Keratinocyte (primary cell): ENCODE data around the gene GNB1. TPM values are rescaled to one million over a fixed set of nuclear protein-coding genes. Genes with fewer than 3 reads are reported as not detected.

Experiments used
- DNase-seq: peaks from one replicate; pipeline ENCODE4 v3.0.0-alpha.2; 2011; ENCODE audit warnings: low read depth, missing footprints, low spot score
- FAIRE-seq: peaks from 2 replicates; lab custom pipeline; 2011; peaks lifted over from hg19 to GRCh38; lab: Jason Lieb, UNC
- H2AFZ ChIP-seq: 2 replicates; pipeline ENCODE4 v1.6.0; 2012; ENCODE audit warnings: low read length, control low read depth, inconsistent platforms; ENCODE audit not compliant: control insufficient read depth
- H3K27ac ChIP-seq: 2 replicates; pipeline ENCODE4 v1.5.1; 2011; ENCODE audit warnings: low read length; ENCODE audit not compliant: control insufficient read depth, insufficient read depth
- H3K27me3 ChIP-seq: 3 replicates; pipeline ENCODE4 v1.6.0; 2011; ENCODE audit warnings: low read length; ENCODE audit not compliant: control insufficient read depth, insufficient read depth; ENCODE audit errors: extremely low read depth
- H3K36me3 ChIP-seq, 2 experiments: 2 replicates in 1 of 2; 3 replicates in 1 of 2; pipeline ENCODE4 v1.5.1; 2011; ENCODE audit warnings: low read length in 2 of 2, mild to moderate bottlenecking in 1 of 2; ENCODE audit not compliant: control insufficient read depth in 2 of 2, insufficient read depth in 2 of 2; ENCODE audit errors: extremely low read depth in 1 of 2
- H3K4me1 ChIP-seq: 3 replicates; pipeline ENCODE4 v1.5.1; 2011; ENCODE audit warnings: low read length; ENCODE audit not compliant: control insufficient read depth, insufficient read depth; ENCODE audit errors: extremely low read depth
- H3K4me2 ChIP-seq: 3 replicates; pipeline ENCODE4 v1.6.0; 2011; ENCODE audit warnings: low read depth, low read length; ENCODE audit not compliant: control insufficient read depth, insufficient read depth; ENCODE audit errors: extremely low read depth
- H3K4me3 ChIP-seq, 3 experiments: fragments of 200-600 bp in 1 of 3; sonication (generic) in 1 of 3; 2 replicates in 2 of 3; 3 replicates in 1 of 3; pipeline ENCODE4 v1.5.1; 2011 to 2016; ENCODE audit warnings: low read length in 3 of 3, mild to moderate bottlenecking in 3 of 3, control low read depth in 2 of 3, inconsistent platforms in 1 of 3, low read depth in 1 of 3, mixed read lengths in 1 of 3, mixed run types in 1 of 3, moderate library complexity in 1 of 3; ENCODE audit not compliant: control insufficient read depth in 2 of 3, insufficient read depth in 2 of 3; ENCODE audit errors: extremely low read depth in 1 of 3
- H3K79me2 ChIP-seq: 2 replicates; pipeline ENCODE4 v1.6.0; 2012; ENCODE audit warnings: low read length; ENCODE audit not compliant: control insufficient read depth, insufficient read depth
- H3K9ac ChIP-seq: 3 replicates; pipeline ENCODE4 v1.6.0; 2011; ENCODE audit warnings: low read length; ENCODE audit not compliant: control insufficient read depth, insufficient read depth; ENCODE audit errors: extremely low read depth
- H3K9me1 ChIP-seq: 3 replicates; pipeline ENCODE4 v1.6.0; 2011; ENCODE audit warnings: low read length; ENCODE audit not compliant: control insufficient read depth, insufficient read depth; ENCODE audit errors: extremely low read depth
- H3K9me3 ChIP-seq: 2 replicates; pipeline ENCODE4 v1.5.1; 2012; ENCODE audit warnings: low read depth, low read length; ENCODE audit not compliant: control insufficient read depth
- H4K20me1 ChIP-seq: 3 replicates; pipeline ENCODE4 v1.6.0; 2011; ENCODE audit warnings: low read length; ENCODE audit not compliant: control insufficient read depth, insufficient read depth; ENCODE audit errors: extremely low read depth
- EZH2 ChIP-seq: IDR thresholded peaks from one replicate; pipeline ENCODE4 v1.6.1; 2012; ENCODE audit warnings: inconsistent platforms, mild to moderate bottlenecking, low read length, moderate library complexity
- dilution Hi-C: fragments of 300-500 bp; cut with MboI; formaldehyde crosslinking; loops from one replicate; pipeline ENCODE4 v1.7.0; 2020; ENCODE audit warnings: low sequenced_read_pairs; ENCODE audit not compliant: extremely low pct_ligation_motif_present
- polyA plus RNA-seq, 5 experiments: library from polyadenylated mRNA; depleted of rRNA in 3 of 5; stranded (reverse) in 3 of 5; stranded (forward) in 1 of 5; unstranded in 1 of 5; fragments of >200 nt; gene quantifications; 1 replicate in 1 of 5; 2 replicates in 3 of 5; 3 replicates in 1 of 5; pipeline versions ENCODE4 v1.2.1 to v1.2.3, GENCODE V29; 2011 to 2012; ENCODE audit warnings: missing spikeins in 2 of 5, low read depth in 1 of 5, low replicate concordance in 1 of 5
- TF ChIP-seq, protein P1 (sequence below), 3 experiments: IDR thresholded peaks in 1 of 3; conservative IDR thresholded peaks in 1 of 3; optimal IDR thresholded peaks in 1 of 3; 2 replicates in 2 of 3; 3 replicates in 1 of 3; pipeline versions ENCODE3 to v1.5.1; 2011; ENCODE audit warnings: low read length in 3 of 3, mild to moderate bottlenecking in 3 of 3, moderate library complexity in 2 of 3, control low read depth in 1 of 3, inconsistent platforms in 1 of 3; ENCODE audit not compliant: insufficient read depth in 2 of 3; ENCODE audit errors: extremely low read depth in 1 of 3

Gene GNB1
- polyA plus RNA-seq, 1 donor (not counting 4 experiments of a cell fraction or from before 2014, with no cell fraction given): 364 TPM

- FAIRE-seq: peak; percentile 63
- Histone ChIP-seq H3K4me3 (no peak overlapping the region), H3K36me3 (no peaks in the 10 kb centered on the region), H3K27me3 (peaks cover 12% of the 10 kb centered on the region), H3K79me2 (no peaks in the 10 kb centered on the region), H3K4me2 (no peak overlapping the region), H2AFZ (no peak overlapping the region), H3K9me3 (no peaks in the 10 kb centered on the region), H3K9ac (no peak overlapping the region), H4K20me1 (no peaks in the 10 kb centered on the region), H3K9me1 (no peaks in the 10 kb centered on the region), H3K4me1 (peaks cover 9% of the 10 kb centered on the region), H3K27ac (no peak overlapping the region)
- TF ChIP-seq, protein P1, sequence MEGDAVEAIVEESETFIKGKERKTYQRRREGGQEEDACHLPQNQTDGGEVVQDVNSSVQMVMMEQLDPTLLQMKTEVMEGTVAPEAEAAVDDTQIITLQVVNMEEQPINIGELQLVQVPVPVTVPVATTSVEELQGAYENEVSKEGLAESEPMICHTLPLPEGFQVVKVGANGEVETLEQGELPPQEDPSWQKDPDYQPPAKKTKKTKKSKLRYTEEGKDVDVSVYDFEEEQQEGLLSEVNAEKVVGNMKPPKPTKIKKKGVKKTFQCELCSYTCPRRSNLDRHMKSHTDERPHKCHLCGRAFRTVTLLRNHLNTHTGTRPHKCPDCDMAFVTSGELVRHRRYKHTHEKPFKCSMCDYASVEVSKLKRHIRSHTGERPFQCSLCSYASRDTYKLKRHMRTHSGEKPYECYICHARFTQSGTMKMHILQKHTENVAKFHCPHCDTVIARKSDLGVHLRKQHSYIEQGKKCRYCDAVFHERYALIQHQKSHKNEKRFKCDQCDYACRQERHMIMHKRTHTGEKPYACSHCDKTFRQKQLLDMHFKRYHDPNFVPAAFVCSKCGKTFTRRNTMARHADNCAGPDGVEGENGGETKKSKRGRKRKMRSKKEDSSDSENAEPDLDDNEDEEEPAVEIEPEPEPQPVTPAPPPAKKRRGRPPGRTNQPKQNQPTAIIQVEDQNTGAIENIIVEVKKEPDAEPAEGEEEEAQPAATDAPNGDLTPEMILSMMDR (optimal IDR thresholded peaks at IDR 0.05 in 1 of 3, IDR thresholded peaks at IDR 0.05 in 1 of 3, conservative IDR thresholded peaks at IDR 0.05 in 1 of 3; ENCODE audit: extremely low read depth in 1 of 3, insufficient read depth in 2 of 3, low read length in 3 of 3): no peak
- no peak for TF ChIP-seq EZH2
- no peak for DNase-seq
- dilution Hi-C loops: no loop called here
Observed at GRCh38 chr1:1898246-1898933, 7.5 kb upstream of the GNB1 start.

DNA sequence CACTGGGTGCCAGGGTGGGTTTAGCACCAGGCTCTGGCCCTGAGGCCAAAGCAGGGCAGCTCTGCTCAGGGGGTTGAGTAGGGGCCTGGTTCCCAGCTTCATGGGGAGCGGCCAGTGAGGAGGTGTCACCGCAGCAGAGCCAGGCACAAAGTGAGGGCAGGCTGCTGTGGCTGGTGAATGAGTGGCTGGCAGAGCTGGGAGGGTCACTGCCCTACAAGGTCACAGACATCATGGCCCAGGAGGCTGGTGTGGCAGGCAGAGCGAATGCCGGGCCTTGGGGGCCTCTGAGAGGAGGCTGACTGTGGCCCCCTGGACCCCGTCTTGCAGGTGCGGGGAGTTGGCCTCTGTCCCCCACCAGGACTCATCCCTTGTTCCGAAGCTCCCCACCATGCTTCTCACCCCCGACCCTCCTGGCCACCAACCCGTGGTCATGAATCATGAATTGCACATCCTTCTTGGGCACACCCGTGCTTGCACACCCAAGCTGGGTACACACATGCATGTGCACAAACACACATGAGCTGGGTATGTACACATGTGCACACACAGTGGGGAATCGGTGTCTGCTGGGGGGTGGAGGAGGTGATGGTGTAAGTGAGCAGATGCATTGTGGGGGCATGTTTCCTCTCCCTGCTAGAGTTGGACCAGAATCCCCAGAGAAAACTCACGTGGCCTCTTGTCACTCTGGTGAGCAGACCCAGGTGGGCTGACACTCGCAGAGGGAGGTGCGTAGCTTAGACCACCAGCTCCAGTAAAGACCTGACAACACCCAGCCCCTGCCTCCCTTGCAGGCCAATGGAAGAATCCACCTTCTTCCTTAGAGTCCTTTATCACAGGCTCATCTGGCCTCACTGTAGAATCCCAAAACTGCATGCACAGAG lies 4.8 kb upstream of the GNB1 start:
- Histone ChIP-seq H3K4me1 (peaks cover 20% of the 10 kb centered on the region), H3K9me3 (no peaks in the 10 kb centered on the region), H2AFZ (no peak overlapping the region), H3K27me3 (peaks cover 5% of the 10 kb centered on the region), H3K9me1 (no peaks in the 10 kb centered on the region), H3K4me3 (no peak overlapping the region), H3K36me3 (no peaks in the 10 kb centered on the region), H3K79me2 (peaks cover 4% of the 10 kb centered on the region), H3K27ac (no peak overlapping the region), H4K20me1 (no peaks in the 10 kb centered on the region), H3K9ac (no peak overlapping the region), H3K4me2 (no peak overlapping the region)
- dilution Hi-C loops: no loop called here
- TF ChIP-seq, protein P1 (optimal IDR thresholded peaks at IDR 0.05 in 1 of 3, IDR thresholded peaks at IDR 0.05 in 1 of 3, conservative IDR thresholded peaks at IDR 0.05 in 1 of 3; ENCODE audit: extremely low read depth in 1 of 3, insufficient read depth in 2 of 3, low read length in 3 of 3): no peak
- TF ChIP-seq EZH2: no peak
- no peak for DNase-seq
- no peak for FAIRE-seq
